Endothelial cell of umbilical vein (primary cell): ENCODE results near the gene DDIT3.

ENCODE experiments used
- CTCF ChIP-seq, 2 donors: IDR thresholded peaks; 1 replicate in 1 of 2; 2 replicates in 1 of 2; pipeline ENCODE4 v1.5.1; 2011; ENCODE audit warnings: low read length in 2 of 2, mild to moderate bottlenecking in 2 of 2, moderate library complexity in 2 of 2, control low read depth in 1 of 2, inconsistent platforms in 1 of 2, low read depth in 1 of 2; ENCODE audit not compliant: insufficient read depth in 1 of 2; ENCODE audit errors: extremely low read depth in 1 of 2
- EZH2 ChIP-seq: IDR thresholded peaks from 2 replicates; pipeline ENCODE4 v1.6.1; 2012; ENCODE audit warnings: borderline replicate concordance, low read depth, mild to moderate bottlenecking, moderate library complexity, low read length, inconsistent platforms; ENCODE audit not compliant: severe bottlenecking
- FOS ChIP-seq: IDR thresholded peaks from 2 replicates; pipeline ENCODE4 v1.6.1; 2011; ENCODE audit warnings: mild to moderate bottlenecking, low read length, moderate library complexity, borderline replicate concordance; ENCODE audit not compliant: insufficient read depth
- JUN ChIP-seq: IDR thresholded peaks from 2 replicates; pipeline ENCODE4 v1.6.1; 2011; ENCODE audit warnings: borderline replicate concordance, low read depth; ENCODE audit not compliant: insufficient read length, insufficient read depth
- MYC ChIP-seq: IDR thresholded peaks from one replicate; pipeline ENCODE4 v1.6.1; 2011; ENCODE audit warnings: mild to moderate bottlenecking, low read depth, low read length
- POLR2A ChIP-seq: IDR thresholded peaks from 2 replicates; pipeline ENCODE4 v1.6.1; 2012; ENCODE audit warnings: low read depth, mild to moderate bottlenecking, control low read depth, low read length
- POLR2AphosphoS5 ChIP-seq: IDR thresholded peaks from 2 replicates; pipeline ENCODE4 v1.6.1; 2012; ENCODE audit warnings: low read depth, mild to moderate bottlenecking, control low read depth, low read length, moderate library complexity; ENCODE audit not compliant: insufficient read depth

GRCh38 chr12:57498132-57498502 lies 22.2 kb downstream of the DDIT3 start:
- TF ChIP-seq POLR2A (no peak), CTCF (IDR thresholded peaks at IDR 0.05; ENCODE audit: extremely low read depth in 1 of 2, insufficient read depth in 1 of 2, low read depth in 1 of 2, low read length in 2 of 2) (no peak), EZH2 (no peak), POLR2AphosphoS5 (no peak), FOS (no peak), JUN (no peak), MYC (no peak)
